ENCODE measurements around the gene CCT8.

- no peak for TF ChIP-seq SMC3 (conservative IDR thresholded peaks at IDR 0.05; ENCODE audit: poor library complexity)
- TF ChIP-seq CTCF (IDR thresholded peaks at IDR 0.05; ENCODE audit: poor library complexity, severe bottlenecking): no peak
- TF ChIP-seq EZH2 (IDR thresholded peaks at IDR 0.05; ENCODE audit: borderline replicate concordance, insufficient read depth, low read length, poor library complexity, severe bottlenecking): no peak
- no peak for TF ChIP-seq MXI1 (conservative IDR thresholded peaks at IDR 0.05; ENCODE audit: poor library complexity, severe bottlenecking)
- TF ChIP-seq TAF1 (IDR thresholded peaks at IDR 0.05; ENCODE audit: low read depth): no peak
- TF ChIP-seq POLR2AphosphoS5 (IDR thresholded peaks at IDR 0.05): no peak
- peak; percentile 40 for TF ChIP-seq EP300 (conservative IDR thresholded peaks at IDR 0.05; ENCODE audit: poor library complexity, severe bottlenecking)
- no peak for TF ChIP-seq RAD21 (conservative IDR thresholded peaks at IDR 0.05)
- TF ChIP-seq REST (IDR thresholded peaks at IDR 0.05; ENCODE audit: borderline replicate concordance): no peak
Measured at GRCh38 chr21:29117372-29117955, 44.0 kb upstream of the CCT8 start.

Data from neural cell (in vitro differentiated cells).